Measurements from ENCODE around the gene TAS1R3.
A peak's percentile ranks its signal among the peaks of the same experiment; 100 is the strongest.

Gene TAS1R3

GRCh38 chr1:1371746-1372711, 40.9 kb downstream of the TAS1R3 start:
- DNase-seq (ENCODE audit: low spot score), result no peak

- no peak for DNase-seq (ENCODE audit: low spot score)
Measured at GRCh38 chr1:1373051-1373814, 42.2 kb downstream of the TAS1R3 start.

GRCh38 chr1:1373815-1374588, 42.9 kb downstream of the TAS1R3 start:
- DNase-seq (ENCODE audit: low spot score), result no peak

- DNase-seq (ENCODE audit: low spot score), result no peak
Measured at GRCh38 chr1:1374589-1374928, 43.5 kb downstream of the TAS1R3 start.

GRCh38 chr1:1374929-1375662, 44.0 kb downstream of the TAS1R3 start, which contains the start of gene AURKAIP1:
TSS of gene AURKAIP1 (minus strand) at chr1:1375207. CDS start at chr1:1374756, 451 bp downstream.
- DNase-seq (ENCODE audit: low spot score), result peak; percentile 99

GRCh38 chr1:1376551-1377226, 45.6 kb downstream of the TAS1R3 start:
- DNase-seq (ENCODE audit: low spot score), result no peak

- no peak for DNase-seq (ENCODE audit: low spot score)
Measured at GRCh38 chr1:1377540-1378205, 46.6 kb downstream of the TAS1R3 start.

GRCh38 chr1:1380860-1381259, 49.8 kb downstream of the TAS1R3 start:
- DNase-seq (ENCODE audit: low spot score), result no peak

- DNase-seq (ENCODE audit: low spot score), result no peak
Measured at GRCh38 chr1:1381294-1381693, 50.2 kb downstream of the TAS1R3 start.

Data from Ammon's horn (tissue), 1 donor.